Body of pancreas (tissue), 4 donors: ENCODE measurements around the gene NOXO1.

Source experiments
- POLR2A ChIP-seq, 3 donors: fragments of 450-650 bp; IDR thresholded peaks; one replicate each; pipeline ENCODE4 v1.6.1; 2016; ENCODE audit warnings: antibody characterized with exemption in 3 of 3, mild to moderate bottlenecking in 2 of 3
- TF ChIP-seq, protein P1 (sequence below), 7 experiments: fragments of 450-650 bp in 4 of 7; fragments of 200-600 bp in 3 of 7; sonication (generic) in 3 of 7; IDR thresholded peaks; one replicate each; pipeline ENCODE4 v1.5.1; 2016 to 2019; ENCODE audit warnings: antibody characterized with exemption in 7 of 7

DNA sequence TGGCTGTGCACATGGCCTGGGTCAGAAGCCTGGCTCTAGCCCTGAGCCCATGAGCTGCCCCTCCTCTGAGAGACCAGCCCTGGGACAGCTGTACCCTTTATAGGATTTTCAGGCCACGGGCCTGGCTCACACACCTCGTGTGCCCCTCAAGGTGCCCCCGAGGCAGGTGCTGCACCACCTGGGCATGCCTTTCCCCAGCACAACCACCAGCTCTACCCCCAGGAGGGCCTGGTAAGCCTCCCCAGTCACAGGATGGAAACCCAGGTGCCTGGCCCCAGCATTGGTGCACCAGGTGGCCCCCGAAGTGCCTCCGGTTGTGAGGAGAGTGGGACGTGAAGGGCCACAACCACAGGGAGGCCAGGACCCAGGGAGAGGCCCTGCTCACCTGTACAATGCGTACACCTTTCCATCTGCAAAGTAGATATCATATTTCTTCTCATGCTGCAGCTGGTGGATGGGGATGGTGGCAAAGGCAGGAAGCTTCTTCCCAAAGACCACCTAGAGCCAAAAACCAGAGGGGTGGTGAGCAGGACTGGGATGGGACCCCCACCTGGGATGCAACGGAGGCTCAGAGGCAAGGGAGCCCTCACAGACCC lies 22.1 kb upstream of the NOXO1 start:
- TF ChIP-seq, protein P1, sequence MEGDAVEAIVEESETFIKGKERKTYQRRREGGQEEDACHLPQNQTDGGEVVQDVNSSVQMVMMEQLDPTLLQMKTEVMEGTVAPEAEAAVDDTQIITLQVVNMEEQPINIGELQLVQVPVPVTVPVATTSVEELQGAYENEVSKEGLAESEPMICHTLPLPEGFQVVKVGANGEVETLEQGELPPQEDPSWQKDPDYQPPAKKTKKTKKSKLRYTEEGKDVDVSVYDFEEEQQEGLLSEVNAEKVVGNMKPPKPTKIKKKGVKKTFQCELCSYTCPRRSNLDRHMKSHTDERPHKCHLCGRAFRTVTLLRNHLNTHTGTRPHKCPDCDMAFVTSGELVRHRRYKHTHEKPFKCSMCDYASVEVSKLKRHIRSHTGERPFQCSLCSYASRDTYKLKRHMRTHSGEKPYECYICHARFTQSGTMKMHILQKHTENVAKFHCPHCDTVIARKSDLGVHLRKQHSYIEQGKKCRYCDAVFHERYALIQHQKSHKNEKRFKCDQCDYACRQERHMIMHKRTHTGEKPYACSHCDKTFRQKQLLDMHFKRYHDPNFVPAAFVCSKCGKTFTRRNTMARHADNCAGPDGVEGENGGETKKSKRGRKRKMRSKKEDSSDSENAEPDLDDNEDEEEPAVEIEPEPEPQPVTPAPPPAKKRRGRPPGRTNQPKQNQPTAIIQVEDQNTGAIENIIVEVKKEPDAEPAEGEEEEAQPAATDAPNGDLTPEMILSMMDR (IDR thresholded peaks at IDR 0.05): no peak
- no peak for TF ChIP-seq POLR2A (IDR thresholded peaks at IDR 0.05)
